ENCODE results near the gene PROSER2.

PROSER2 gene

DNA sequence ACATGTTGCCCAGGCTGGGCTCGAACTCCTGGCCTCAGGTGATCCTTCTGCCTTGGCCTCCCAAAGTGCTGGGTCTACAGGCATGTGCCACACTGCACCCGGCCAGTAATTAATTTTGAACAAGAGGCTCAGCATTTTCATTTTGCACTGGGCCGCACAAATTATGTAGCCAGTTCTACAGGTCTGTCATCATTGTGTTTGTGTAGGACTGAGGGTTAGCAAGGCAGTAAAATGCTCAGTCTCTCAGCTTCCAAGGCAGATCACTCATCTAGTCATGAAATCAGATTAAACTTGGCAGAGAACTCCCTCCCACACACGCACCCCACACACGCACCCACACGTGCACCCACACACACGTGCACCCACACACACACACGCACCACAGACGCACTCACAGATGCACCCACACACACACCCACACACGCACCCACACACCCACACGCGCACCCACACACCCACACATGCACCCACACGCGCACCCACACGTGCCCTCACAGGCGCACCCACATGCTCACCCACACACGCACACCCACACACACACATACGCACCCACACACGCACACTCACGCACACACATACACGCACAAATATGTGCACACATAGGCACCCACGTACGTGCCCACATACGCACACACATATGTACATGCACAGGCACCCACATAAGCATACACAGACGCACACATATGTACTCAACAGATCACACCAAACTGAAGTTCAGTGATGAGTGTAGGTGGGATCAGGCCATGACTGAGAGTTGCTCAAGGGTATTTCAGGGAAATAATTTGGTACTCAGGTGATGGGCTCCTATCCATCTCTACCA lies 27.8 kb upstream of the PROSER2 start:
- DNase-seq (ENCODE audit: low spot score), result no peak
- TF ChIP-seq, protein P1, sequence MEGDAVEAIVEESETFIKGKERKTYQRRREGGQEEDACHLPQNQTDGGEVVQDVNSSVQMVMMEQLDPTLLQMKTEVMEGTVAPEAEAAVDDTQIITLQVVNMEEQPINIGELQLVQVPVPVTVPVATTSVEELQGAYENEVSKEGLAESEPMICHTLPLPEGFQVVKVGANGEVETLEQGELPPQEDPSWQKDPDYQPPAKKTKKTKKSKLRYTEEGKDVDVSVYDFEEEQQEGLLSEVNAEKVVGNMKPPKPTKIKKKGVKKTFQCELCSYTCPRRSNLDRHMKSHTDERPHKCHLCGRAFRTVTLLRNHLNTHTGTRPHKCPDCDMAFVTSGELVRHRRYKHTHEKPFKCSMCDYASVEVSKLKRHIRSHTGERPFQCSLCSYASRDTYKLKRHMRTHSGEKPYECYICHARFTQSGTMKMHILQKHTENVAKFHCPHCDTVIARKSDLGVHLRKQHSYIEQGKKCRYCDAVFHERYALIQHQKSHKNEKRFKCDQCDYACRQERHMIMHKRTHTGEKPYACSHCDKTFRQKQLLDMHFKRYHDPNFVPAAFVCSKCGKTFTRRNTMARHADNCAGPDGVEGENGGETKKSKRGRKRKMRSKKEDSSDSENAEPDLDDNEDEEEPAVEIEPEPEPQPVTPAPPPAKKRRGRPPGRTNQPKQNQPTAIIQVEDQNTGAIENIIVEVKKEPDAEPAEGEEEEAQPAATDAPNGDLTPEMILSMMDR (IDR thresholded peaks at IDR 0.05; ENCODE audit: extremely low read depth, missing control alignments), result no peak

DNA sequence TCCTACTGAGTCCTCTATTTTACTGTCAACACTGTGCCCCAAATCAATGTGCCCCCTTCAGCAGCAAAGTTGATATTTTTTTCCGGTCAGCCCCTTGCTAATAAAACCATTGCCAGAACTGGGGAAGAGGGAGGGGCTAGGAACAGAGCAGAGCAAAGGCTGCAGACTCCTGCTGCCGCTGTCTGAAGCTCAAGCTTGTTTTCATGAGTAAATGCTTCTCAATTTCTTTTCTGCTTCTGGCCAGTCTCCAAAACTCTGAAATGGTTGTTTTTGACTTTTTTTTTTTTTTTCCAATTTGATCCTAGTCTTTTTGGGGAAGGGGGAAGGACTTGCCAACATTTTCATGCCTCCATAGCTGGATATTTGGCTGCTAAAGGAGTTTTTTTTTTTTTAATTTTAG lies 26.7 kb upstream of the PROSER2 start:
- TF ChIP-seq, protein P1 (IDR thresholded peaks at IDR 0.05; ENCODE audit: extremely low read depth, missing control alignments), result no peak
- no peak for DNase-seq (ENCODE audit: low spot score)

DNA sequence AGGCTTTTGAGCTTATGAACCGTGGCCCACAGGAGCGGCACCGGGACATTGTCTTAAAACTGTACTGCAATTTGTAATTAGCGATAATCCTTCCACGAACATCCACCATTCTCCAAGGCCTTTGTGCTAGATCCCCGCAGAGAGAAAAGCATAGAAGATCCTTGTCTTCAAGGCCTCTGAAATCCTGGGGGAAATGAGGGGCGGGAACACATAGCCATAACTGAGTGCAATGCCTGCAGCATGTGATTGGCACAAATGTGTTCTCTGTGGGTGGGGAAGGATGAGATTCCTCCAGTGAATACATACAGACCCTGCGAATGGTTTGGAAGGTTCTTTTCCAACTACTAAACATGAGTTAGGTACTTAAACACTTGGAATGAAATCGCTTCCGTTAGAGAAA lies 25.9 kb upstream of the PROSER2 start:
- TF ChIP-seq, protein P1 (IDR thresholded peaks at IDR 0.05; ENCODE audit: extremely low read depth, missing control alignments), result no peak
- no peak for DNase-seq (ENCODE audit: low spot score)

DNA sequence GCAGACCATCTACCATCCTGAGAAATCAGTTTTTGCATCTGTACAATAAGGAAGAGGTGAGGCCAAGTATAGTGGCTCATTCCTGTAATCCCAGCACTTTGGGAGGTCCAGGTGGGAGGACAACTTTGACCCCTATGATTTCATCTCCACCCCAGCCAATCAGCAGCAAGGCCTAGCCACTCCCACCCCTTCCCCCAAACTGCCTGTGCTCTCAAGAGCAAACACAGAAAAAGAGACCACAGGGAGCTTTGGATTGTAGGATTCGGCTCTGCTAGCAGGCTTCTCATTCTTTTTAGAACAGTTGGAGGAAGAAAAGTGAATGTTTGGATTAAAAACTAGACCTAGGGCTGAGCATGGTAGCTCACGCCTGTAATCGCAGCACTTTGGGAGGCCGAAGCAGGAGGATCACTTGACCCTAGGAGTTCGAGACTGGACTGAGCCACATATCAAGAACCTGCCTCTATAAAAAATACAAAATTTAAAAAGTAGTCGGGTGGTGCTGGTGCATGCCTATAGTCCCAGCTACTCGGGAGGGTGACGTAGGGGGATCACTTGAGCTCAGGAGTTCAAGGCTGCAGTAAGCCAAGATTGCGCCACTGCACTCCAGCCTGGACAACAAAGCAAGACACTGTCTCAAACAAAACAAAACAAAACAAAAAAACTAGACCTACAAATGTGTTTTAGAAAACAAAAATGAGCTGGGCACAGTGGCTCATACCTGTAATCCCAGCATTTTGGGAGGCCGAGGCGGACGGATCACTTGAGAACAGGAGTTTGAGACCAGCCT lies 25.1 kb upstream of the PROSER2 start:
- DNase-seq (ENCODE audit: low spot score), result no peak
- TF ChIP-seq, protein P1 (IDR thresholded peaks at IDR 0.05; ENCODE audit: extremely low read depth, missing control alignments), result no peak

DNA sequence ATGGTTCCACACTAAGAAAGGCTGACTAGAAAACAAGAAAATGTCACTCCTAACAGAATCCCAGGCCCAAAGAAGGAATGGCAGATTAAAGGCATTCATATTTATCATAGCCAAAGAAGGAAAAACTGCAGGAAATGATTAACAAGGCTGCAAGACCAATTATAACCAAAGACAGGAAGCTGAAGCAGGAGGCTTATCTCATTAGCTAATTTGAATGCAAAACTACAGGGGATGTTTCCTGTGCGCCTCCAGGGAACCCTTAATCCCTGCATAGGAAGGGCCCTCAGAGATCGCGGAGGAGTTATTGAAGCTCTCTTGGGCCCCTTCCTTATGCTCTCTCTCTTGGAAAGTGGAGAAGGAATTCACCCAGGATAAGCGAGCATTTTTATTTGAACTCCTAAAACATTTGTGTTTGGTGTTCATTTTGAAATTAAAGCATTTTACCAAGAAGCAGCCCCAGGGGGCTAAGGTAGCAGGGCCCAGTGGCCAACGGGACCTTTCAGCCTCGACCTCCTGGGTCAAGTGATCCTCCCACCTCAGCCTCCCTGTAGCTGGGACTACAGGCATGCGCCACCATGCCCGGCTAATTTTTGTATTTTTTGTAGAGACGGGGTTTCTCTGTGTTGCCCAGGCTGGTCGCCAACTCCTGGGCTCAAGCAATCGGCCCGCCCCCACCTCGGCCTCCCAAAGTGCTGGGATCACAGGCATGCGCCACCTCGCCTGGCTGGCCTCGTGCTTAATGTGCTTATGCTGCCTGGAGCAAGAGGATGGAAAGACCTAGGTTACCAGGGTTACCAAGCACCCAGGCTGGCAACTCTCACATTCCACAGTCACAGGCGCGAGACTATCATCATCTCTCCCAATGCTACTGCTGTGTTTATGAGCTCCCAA lies 24.1 kb upstream of the PROSER2 start:
- DNase-seq (ENCODE audit: low spot score), result no peak
- TF ChIP-seq, protein P1 (IDR thresholded peaks at IDR 0.05; ENCODE audit: extremely low read depth, missing control alignments), result no peak

DNA sequence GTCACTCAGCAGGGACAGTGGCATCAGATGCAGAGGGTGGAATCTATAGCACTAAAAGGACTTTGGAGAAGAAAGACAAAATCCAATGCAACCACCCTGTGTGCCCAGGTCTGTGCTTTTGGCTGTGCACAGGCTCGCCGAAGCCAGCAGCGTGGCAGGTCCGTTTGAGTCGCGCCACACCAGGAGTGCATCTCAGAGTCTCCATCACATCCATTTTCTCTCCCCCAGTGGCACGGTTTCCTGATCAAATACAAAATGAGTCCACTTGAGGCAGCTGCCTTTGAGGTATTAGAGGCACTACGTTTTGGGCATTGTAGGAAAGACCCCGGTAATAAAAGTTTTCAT lies 23.4 kb upstream of the PROSER2 start:
- TF ChIP-seq, protein P1 (IDR thresholded peaks at IDR 0.05; ENCODE audit: extremely low read depth, missing control alignments), result no peak
- DNase-seq (ENCODE audit: low spot score), result no peak
